HUES64 (cell line): ENCODE data around the gene HSD3B1.
"Not testable (repeated sequence)": the region's sequence is repeated elsewhere in the genome, so short reads cannot be mapped to it uniquely, and the experiment has no call there.

ENCODE experiments used
- H3K27ac ChIP-seq: 2 replicates; pipeline ENCODE4 v1.7.0; 2013; ENCODE audit warnings: low read depth, low read length, inconsistent platforms
- H3K27me3 ChIP-seq: 2 replicates; pipeline ENCODE4 v1.6.1; 2013; ENCODE audit warnings: mild to moderate bottlenecking, low read length; ENCODE audit not compliant: insufficient read depth
- H3K36me3 ChIP-seq: 2 replicates; pipeline ENCODE4 v1.6.1; 2013; ENCODE audit warnings: mild to moderate bottlenecking, low read length; ENCODE audit not compliant: insufficient read depth
- H3K4me1 ChIP-seq: 2 replicates; pipeline ENCODE4 v1.6.1; 2013; ENCODE audit warnings: mild to moderate bottlenecking, low read length, moderate library complexity; ENCODE audit not compliant: insufficient read depth
- H3K4me3 ChIP-seq: 2 replicates; pipeline ENCODE4 v1.5.1; 2013; ENCODE audit warnings: mild to moderate bottlenecking, low read length, moderate library complexity
- H3K9ac ChIP-seq: 2 replicates; pipeline ENCODE4 v1.6.1; 2013; ENCODE audit warnings: mild to moderate bottlenecking, low read depth, low read length
- H3K9me3 ChIP-seq: 2 replicates; pipeline ENCODE4 v1.6.1; 2013; ENCODE audit warnings: low read depth, low read length; ENCODE audit not compliant: insufficient read depth
- WGBS: fragments of 150-250, 120-280 bp; methylation state at CpG from one replicate; pipeline ENCODE4 v1.1.7; 2013; ENCODE audit warnings: missing lambda C conversion rate; 5-methylcytosine and 5-hydroxymethylcytosine counted together

Gene HSD3B1

DNA sequence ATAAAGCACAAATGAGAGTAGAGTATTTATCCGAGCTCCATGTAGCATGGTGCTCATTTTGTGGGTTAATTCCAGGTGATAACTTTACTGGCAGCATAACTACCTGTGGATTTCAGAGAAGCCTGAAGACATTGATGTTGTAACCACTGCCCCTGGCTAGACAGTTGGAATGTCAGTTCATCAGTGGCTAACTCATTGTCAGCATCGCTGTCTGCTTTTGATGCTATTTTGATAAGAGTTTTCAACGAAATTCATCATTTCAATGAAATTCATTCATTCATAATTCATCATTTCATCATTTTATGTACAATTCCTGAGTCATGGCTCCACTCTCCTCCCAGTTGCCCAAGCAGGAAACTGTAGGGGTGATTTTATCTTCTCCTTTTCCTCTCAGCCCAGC lies 34.4 kb downstream of the HSD3B1 start:
- Histone ChIP-seq H3K4me3 (no peak overlapping the region), H3K36me3 (no peaks in the 10 kb centered on the region), H3K4me1 (0 out of 2 replicates have a peak, but pooled peaks cover 5% of the 10 kb centered on the region), H3K9me3 (no peaks in the 10 kb centered on the region), H3K27ac (no peak overlapping the region), H3K27me3 (no peaks in the 10 kb centered on the region), H3K9ac (no peak overlapping the region)
- WGBS, result 96% methylated on average over 3 of the region's 3 CpGs

DNA sequence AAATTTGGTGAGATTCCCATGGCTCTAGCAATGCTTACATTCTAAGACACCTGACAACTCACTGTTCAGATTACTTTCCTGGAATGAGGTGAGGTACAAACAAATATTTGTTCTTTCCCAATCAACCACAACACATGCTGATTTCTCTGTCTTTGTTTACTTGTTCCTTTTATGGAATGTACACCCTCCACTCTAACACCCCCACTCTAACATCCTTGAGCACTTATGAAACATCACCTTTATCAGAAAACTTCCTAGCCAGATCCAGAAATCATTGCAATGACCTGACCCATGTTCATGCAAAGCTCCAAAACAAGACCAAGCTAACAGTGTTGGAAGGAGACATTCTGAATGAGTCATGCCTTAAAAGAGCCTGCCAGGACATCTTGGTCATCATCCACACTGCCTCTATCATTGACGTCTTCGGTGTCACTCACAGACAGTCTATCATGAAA lies 35.5 kb downstream of the HSD3B1 start:
- no peak overlapping the region for H3K27ac ChIP-seq
- no peak overlapping the region for H3K9ac ChIP-seq
- 94% methylated on average over 2 of the region's 2 CpGs for WGBS
- H3K4me1 ChIP-seq, result 0 out of 2 replicates have a peak, but pooled peaks cover 5% of the 10 kb centered on the region
- H3K9me3 ChIP-seq, result no peaks in the 10 kb centered on the region
- H3K36me3 ChIP-seq, result no peaks in the 10 kb centered on the region
- no peaks in the 10 kb centered on the region for H3K27me3 ChIP-seq
- H3K4me3 ChIP-seq, result no peak overlapping the region

DNA sequence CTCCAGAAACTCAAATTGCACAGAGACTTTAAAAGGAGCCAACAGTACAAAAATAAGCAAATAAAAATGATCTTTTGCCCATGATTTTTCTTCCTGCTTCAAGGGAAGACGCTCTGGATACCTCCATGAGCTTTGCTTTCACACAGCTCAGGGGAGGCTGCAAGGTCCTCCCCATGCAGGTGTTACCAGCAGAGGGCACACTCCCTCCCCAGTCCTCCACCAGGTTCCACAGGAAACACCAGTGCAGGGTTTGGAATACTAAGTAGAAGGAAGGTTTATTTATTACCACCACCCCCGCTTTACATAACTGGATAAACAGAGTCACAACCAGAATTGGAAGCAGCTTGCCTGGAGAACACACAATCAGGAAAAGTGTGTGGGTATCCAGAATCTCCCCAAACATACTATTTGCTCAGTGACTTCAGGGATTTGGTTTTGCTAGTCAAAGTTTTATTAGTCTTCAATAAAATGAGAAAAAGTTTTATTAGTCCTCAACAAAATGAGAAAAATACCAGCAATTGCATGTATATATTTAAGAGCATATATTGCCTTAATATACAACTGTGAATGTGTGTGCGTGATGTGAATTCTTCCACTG lies 37.3 kb downstream of the HSD3B1 start:
- no peaks in the 10 kb centered on the region for H3K36me3 ChIP-seq
- WGBS, result 53% methylated on average over 1 of the region's 3 CpGs
- no peaks in the 10 kb centered on the region for H3K27me3 ChIP-seq
- H3K27ac ChIP-seq, result no peak overlapping the region
- H3K9me3 ChIP-seq, result no peaks in the 10 kb centered on the region
- H3K9ac ChIP-seq, result no peak overlapping the region
- no peak overlapping the region for H3K4me3 ChIP-seq
- 0 out of 2 replicates have a peak, but pooled peaks cover 5% of the 10 kb centered on the region for H3K4me1 ChIP-seq

DNA sequence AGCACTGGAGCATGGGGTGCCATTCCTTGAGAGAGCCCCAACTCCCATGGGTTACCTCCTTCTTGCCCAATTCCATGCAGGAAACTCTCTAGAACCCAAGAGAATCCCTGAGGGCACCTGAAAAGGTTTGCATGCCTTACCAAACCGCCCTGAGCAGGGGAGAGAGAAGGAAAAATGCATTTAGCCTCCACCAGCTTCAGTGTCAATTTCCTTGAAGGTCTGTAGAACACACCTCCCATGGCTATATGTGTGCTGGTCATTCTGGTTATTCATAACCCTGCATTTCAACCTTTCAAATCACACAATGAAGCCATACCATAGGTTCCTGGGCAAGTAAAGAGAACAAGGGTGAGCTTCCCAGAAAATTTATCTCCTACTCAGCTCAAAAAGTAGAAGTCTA lies 39.6 kb downstream of the HSD3B1 start:
- WGBS, result 100% methylated on average over 1 of the region's 1 CpG
- Histone ChIP-seq H3K27me3 (no peaks in the 10 kb centered on the region), H3K4me3 (no peak overlapping the region), H3K9me3 (no peaks in the 10 kb centered on the region), H3K36me3 (no peaks in the 10 kb centered on the region), H3K9ac (no peak overlapping the region), H3K27ac (no peak overlapping the region), H3K4me1 (no peaks in the 10 kb centered on the region)

DNA sequence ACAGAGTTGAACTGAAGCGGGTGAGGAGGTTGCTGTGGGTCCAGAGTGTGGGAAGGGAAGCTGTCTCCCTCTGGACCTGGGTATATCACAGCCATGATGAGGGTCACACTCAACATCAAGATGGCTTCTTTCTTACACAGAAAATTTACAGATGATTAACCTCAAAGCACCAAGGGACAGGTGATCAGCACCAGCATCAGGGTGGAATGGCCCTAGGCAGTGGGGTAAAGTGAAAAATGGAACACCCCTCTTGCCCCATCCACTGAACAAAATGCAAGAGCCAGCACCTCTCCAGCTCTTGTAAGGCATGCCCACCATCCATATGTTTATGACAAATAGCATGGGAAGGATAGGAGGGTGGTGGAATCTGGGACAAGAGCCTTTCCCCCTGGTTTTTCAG lies 40.3 kb downstream of the HSD3B1 start:
- H3K4me3 ChIP-seq, result no peak overlapping the region
- 95% methylated on average over 1 of the region's 1 CpG for WGBS
- no peaks in the 10 kb centered on the region for H3K9me3 ChIP-seq
- no peaks in the 10 kb centered on the region for H3K36me3 ChIP-seq
- H3K4me1 ChIP-seq, result no peaks in the 10 kb centered on the region
- no peak overlapping the region for H3K27ac ChIP-seq
- H3K27me3 ChIP-seq, result no peaks in the 10 kb centered on the region
- H3K9ac ChIP-seq, result no peak overlapping the region

DNA sequence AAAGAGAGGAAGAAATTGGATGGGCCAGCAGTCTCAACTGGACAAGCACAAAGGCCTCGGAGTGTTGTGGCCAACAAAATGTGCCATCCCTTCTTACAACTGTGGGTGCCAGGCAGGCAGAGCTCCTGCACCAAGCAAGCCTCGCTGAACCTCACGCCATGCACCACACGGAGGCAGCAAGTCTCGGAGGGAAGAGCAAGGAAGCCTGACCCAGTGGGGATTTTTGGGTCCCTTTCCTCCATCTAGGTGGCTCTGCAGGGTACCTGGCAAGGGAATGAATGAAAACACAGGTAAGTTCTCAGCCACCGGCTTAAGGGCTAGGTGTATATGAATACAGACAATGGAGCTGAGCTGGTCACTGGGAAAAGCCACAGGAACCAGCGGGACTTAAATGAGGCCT lies 40.8 kb downstream of the HSD3B1 start:
- Histone ChIP-seq H3K9me3 (no peaks in the 10 kb centered on the region), H3K4me3 (no peak overlapping the region), H3K36me3 (no peaks in the 10 kb centered on the region), H3K27ac (no peak overlapping the region), H3K9ac (no peak overlapping the region), H3K4me1 (no peaks in the 10 kb centered on the region), H3K27me3 (no peaks in the 10 kb centered on the region)
- 91% methylated on average over 7 of the region's 7 CpGs for WGBS

DNA sequence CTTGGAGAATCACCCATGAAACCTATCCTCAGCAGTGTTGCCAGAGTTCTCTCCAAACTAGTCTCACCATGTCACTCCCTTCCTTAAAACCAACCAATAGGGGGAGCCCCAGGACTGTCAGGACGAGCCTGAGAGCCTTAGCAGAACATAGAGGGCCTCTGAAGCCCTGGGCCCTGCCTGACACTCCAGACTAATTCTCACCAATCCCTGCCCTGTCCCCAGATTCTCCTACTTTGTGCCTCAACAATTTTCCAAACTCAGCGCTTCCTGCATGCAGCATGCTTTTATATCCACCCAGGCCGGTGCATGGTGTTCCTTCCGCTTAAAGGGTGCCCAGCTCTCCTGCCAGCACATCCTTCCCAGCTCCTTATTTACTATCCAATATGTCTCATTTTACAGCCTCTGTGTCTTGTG lies 42.7 kb downstream of the HSD3B1 start:
- H3K4me1 ChIP-seq, result no peaks in the 10 kb centered on the region
- no peaks in the 10 kb centered on the region for H3K9me3 ChIP-seq
- H3K27ac ChIP-seq, result no peak overlapping the region
- H3K36me3 ChIP-seq, result no peaks in the 10 kb centered on the region
- no peaks in the 10 kb centered on the region for H3K27me3 ChIP-seq
- 60% methylated on average over 4 of the region's 4 CpGs for WGBS
- no peak overlapping the region for H3K9ac ChIP-seq
- no peak overlapping the region for H3K4me3 ChIP-seq

DNA sequence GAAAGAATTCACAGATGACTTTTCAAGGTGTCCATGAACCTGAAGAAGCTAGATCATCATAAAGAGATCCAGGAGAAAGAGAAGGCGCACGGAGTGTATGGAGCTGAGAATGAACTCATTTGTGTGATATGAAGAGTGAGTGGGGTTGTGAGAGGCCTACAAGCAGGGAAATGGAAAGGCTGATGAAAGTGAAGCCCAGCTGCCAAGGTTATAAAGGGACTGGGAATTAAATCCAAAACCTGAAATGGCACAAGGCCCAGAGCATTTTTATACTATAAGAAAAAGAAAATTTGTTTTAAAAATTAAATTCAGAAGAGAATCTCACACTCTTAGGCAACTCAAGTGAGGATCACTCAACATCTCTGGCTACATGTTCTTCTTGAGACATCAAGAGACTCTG lies 43.4 kb downstream of the HSD3B1 start:
- H3K27me3 ChIP-seq, result no peaks in the 10 kb centered on the region
- no peaks in the 10 kb centered on the region for H3K36me3 ChIP-seq
- H3K4me1 ChIP-seq, result no peaks in the 10 kb centered on the region
- WGBS, result 93% methylated on average over 2 of the region's 2 CpGs
- H3K4me3 ChIP-seq, result no peak overlapping the region
- H3K9ac ChIP-seq, result no peak overlapping the region
- H3K9me3 ChIP-seq, result no peaks in the 10 kb centered on the region
- H3K27ac ChIP-seq, result no peak overlapping the region

DNA sequence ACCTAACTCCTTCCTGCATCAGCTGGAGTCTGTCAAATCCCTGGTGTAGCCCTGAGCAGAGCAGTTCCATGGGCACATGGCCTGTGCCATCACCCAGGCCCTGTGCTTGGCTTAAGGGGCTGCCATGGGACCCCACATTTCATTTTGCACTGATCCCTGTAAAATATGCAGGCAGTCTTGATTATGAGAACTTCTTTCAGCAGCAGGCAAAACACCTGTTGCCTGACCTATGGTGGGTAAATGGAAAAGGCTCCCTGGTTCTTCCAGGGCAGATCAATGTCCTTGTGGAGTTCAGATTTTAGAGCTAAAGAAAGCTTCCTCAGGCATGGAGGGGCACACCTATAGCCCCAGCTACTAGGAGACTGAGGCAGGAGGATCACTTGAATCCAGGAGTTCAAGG lies 44.2 kb downstream of the HSD3B1 start:
- Histone ChIP-seq H3K4me3 (no peak overlapping the region), H3K9me3 (no peaks in the 10 kb centered on the region)

DNA sequence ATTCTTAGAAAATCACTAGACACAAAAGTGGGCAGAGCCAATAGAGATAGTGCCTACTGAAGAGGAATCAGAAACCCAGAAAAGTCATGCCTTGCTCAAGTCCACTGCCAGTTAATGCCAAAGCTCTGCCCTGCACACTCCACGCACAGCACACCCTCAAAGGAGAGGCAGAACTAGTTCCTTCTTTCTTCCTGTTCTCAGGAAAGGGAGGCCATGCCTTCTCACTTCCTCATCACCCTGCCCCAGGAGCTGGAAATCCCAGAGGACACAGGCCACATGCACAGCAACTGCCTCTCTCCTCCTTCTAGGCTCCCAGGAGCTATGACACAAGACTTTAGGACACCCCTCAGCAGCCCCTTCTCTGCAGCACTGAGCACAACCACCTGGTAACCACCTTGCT lies 45.6 kb downstream of the HSD3B1 start:
- H3K4me1 ChIP-seq, H3K27ac ChIP-seq, H3K9me3 ChIP-seq, H3K27me3 ChIP-seq, H3K9ac ChIP-seq, H3K36me3 ChIP-seq, H3K4me3 ChIP-seq: not testable (repeated sequence)
- WGBS, result 100% methylated on average over 1 of the region's 1 CpG

More for the DNA sequence above, 44.2 kb downstream of the HSD3B1 start:
- H3K27ac ChIP-seq, result no peak overlapping the region
- no peaks in the 10 kb centered on the region for H3K4me1 ChIP-seq
- H3K36me3 ChIP-seq, result no peaks in the 10 kb centered on the region
- H3K27me3 ChIP-seq, result no peaks in the 10 kb centered on the region
- H3K9ac ChIP-seq, result no peak overlapping the region

DNA sequence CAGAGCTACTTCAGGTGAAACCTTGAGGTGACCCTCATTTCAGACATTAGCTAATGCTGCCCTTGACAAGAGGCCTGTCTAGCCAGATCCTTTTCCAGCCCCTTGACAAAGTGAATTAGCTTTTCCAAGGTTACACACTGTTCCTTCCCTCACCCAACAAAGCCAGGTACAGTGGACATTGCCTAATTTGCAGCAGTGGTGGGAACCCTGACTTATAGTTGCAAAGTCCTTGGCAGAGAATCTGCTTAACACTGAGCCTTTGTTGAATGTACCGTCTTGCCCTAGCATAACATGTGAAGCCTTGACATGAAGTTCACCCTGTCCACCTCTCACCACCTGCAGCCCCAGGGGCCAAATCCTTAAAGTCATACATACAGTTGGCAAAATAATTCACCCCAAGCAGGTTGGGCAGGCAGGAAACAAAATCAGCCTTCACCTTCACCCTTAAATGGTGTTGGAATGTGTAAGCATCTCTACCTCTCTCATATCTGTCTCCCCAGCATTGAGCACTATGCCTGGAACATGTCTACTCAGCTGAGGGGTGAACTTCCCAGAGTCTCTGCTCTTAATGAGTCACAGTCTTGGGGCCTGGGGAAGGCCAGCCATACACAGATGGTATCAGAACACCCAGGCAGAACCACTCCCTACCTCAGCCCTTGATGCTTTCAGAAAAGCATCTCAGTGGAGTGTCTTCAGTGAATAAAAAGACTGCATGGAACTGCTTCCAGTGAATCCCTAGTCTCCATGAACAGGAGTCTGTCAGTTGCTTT lies 46.5 kb downstream of the HSD3B1 start:
- H3K4me1 ChIP-seq, H3K27ac ChIP-seq, H3K9ac ChIP-seq, H3K27me3 ChIP-seq, H3K9me3 ChIP-seq, H3K4me3 ChIP-seq, H3K36me3 ChIP-seq: not testable (repeated sequence)
- WGBS, result 96% methylated on average over 1 of the region's 1 CpG
